ENCODE results near the gene SLC9A7. TPM values are rescaled to one million over a fixed set of nuclear protein-coding genes. Genes with fewer than 3 reads are reported as not detected.
A peak's percentile ranks its signal among the peaks of the same experiment; 100 is the strongest.

SLC9A7 gene
- total RNA-seq, 1 donor from 2014 or later = 4.4 TPM

- ATAC-seq (ENCODE audit: poor library complexity) (no peak), DNase-seq (no peak)
- intact Hi-C loops (cut with DNase I) = no loop called here
Measured at GRCh38 chrX:46595084-46595483, 163.8 kb downstream of the SLC9A7 start.

- DNase-seq (no peak), ATAC-seq (ENCODE audit: poor library complexity) (no peak)
- intact Hi-C loops (cut with DNase I) = no loop called here
Measured at GRCh38 chrX:46589977-46590723, 168.8 kb downstream of the SLC9A7 start.

GRCh38 chrX:46588263-46588662, 170.7 kb downstream of the SLC9A7 start:
- intact Hi-C loops (cut with DNase I) = no loop called here
- DNase-seq (peak; percentile 61), ATAC-seq (ENCODE audit: poor library complexity) (peak; percentile 67)

GRCh38 chrX:46587753-46588171, 171.2 kb downstream of the SLC9A7 start:
- DNase-seq = no peak
- intact Hi-C loops (cut with DNase I) = no loop called here
- peak; percentile 36 for ATAC-seq (ENCODE audit: poor library complexity)

GRCh38 chrX:46587158-46587557, 171.8 kb downstream of the SLC9A7 start:
- no peak for ATAC-seq (ENCODE audit: poor library complexity)
- intact Hi-C loops (cut with DNase I) = no loop called here
- DNase-seq = no peak

GRCh38 chrX:46584736-46585135, 174.2 kb downstream of the SLC9A7 start:
- DNase-seq = no peak
- no peak for ATAC-seq (ENCODE audit: poor library complexity)
- intact Hi-C loops (cut with DNase I) = no loop called here

GRCh38 chrX:46582966-46583365, 176.0 kb downstream of the SLC9A7 start:
- DNase-seq = no peak
- intact Hi-C loops (cut with DNase I) = no loop called here
- ATAC-seq (ENCODE audit: poor library complexity) = peak; percentile 23

GRCh38 chrX:46582325-46582724, 176.6 kb downstream of the SLC9A7 start:
- no peak for ATAC-seq (ENCODE audit: poor library complexity)
- intact Hi-C loops (cut with DNase I) = no loop called here

GRCh38 chrX:46580613-46581012, 178.3 kb downstream of the SLC9A7 start:
- intact Hi-C loops (cut with DNase I) = no loop called here
- DNase-seq (no peak), ATAC-seq (ENCODE audit: poor library complexity) (no peak)

More at GRCh38 chrX:46582325-46582724, 176.6 kb downstream of the SLC9A7 start:
- no peak for DNase-seq

GRCh38 chrX:46579250-46579649, 179.7 kb downstream of the SLC9A7 start:
- DNase-seq (no peak), ATAC-seq (ENCODE audit: poor library complexity) (no peak)
- intact Hi-C loops (cut with DNase I) = loop anchor here (5.0 kb wide), 1 partner anchor 63 kb away; no protein-coding TSS in a partner anchor

- intact Hi-C loops (cut with DNase I) = loop anchor here (5.0 kb wide), 1 partner anchor 65 kb away; no protein-coding TSS in a partner anchor
- DNase-seq (no peak), ATAC-seq (ENCODE audit: poor library complexity) (no peak)
Measured at GRCh38 chrX:46577221-46578005, 181.5 kb downstream of the SLC9A7 start.

GRCh38 chrX:46576458-46576857, 182.5 kb downstream of the SLC9A7 start:
- ATAC-seq (ENCODE audit: poor library complexity) (peak; percentile 18), DNase-seq (no peak)
- intact Hi-C loops (cut with DNase I) = loop anchor here (5.0 kb wide), 1 partner anchor 66 kb away; no protein-coding TSS in a partner anchor

GRCh38 chrX:46575991-46576392, 182.9 kb downstream of the SLC9A7 start:
- ATAC-seq (ENCODE audit: poor library complexity) = peak; percentile 27
- intact Hi-C loops (cut with DNase I) = loop anchor here (5.0 kb wide), 1 partner anchor 66 kb away; no protein-coding TSS in a partner anchor
- DNase-seq = peak; percentile 61

- intact Hi-C loops (cut with DNase I) = loop anchor here (5.0 kb wide), 1 partner anchor 67 kb away; no protein-coding TSS in a partner anchor
- no peak for ATAC-seq (ENCODE audit: poor library complexity)
- DNase-seq = no peak
Measured at GRCh38 chrX:46575586-46575985, 183.3 kb downstream of the SLC9A7 start.

- intact Hi-C loops (cut with DNase I) = loop anchor here (5.0 kb wide), 1 partner anchor 67 kb away; no protein-coding TSS in a partner anchor
- DNase-seq (peak; percentile 54), ATAC-seq (ENCODE audit: poor library complexity) (peak; percentile 31)
Measured at GRCh38 chrX:46574774-46575381, 184.0 kb downstream of the SLC9A7 start.

GRCh38 chrX:46573892-46574773, 184.8 kb downstream of the SLC9A7 start:
- DNase-seq = peak; percentile 72

GRCh38 chrX:46573331-46573891, 185.5 kb downstream of the SLC9A7 start, which contains the start of gene CHST7:
CHST7 (plus strand) TSS chrX:46573765; CDS start chrX:46573932, 167 bp downstream.
- DNase-seq = peak; percentile 85
- peak; percentile 84 for ATAC-seq (ENCODE audit: poor library complexity)
- intact Hi-C loops (cut with DNase I) = no loop called here

More at GRCh38 chrX:46573892-46574773, 184.8 kb downstream of the SLC9A7 start:
- intact Hi-C loops (cut with DNase I) = no loop called here
- ATAC-seq (ENCODE audit: poor library complexity) = peak; percentile 45

Data from Right ventricle myocardium superior (tissue), 1 donor.